IPS DF 19.7 (cell line): ENCODE measurements around the gene SPATA6.
"Not testable (repeated sequence)": the region's sequence is repeated elsewhere in the genome, so short reads cannot be mapped to it uniquely, and the experiment has no call there.

Source experiments
- DNase-seq: peaks from one replicate; pipeline ENCODE4 v3.0.0-alpha.2; 2013; ENCODE audit warnings: low read depth, low spot score

SPATA6 gene

GRCh38 chr1:48356901-48357300 is 115.1 kb downstream of the SPATA6 start:
- DNase-seq: no peak

GRCh38 chr1:48344373-48344772 is 127.6 kb downstream of the SPATA6 start:
- DNase-seq: no peak

- DNase-seq: no peak
Measured at GRCh38 chr1:48341221-48341620, 130.8 kb downstream of the SPATA6 start.

GRCh38 chr1:48338257-48338656 is 133.7 kb downstream of the SPATA6 start:
- DNase-seq: no peak

- DNase-seq: no peak
Measured at GRCh38 chr1:48333316-48333715, 138.7 kb downstream of the SPATA6 start.

- DNase-seq: no peak
Measured at GRCh38 chr1:48332115-48332514, 139.9 kb downstream of the SPATA6 start.

GRCh38 chr1:48329905-48330304 is 142.1 kb downstream of the SPATA6 start:
- DNase-seq: no peak

- no peak for DNase-seq
Measured at GRCh38 chr1:48329486-48329885, 142.5 kb downstream of the SPATA6 start.

GRCh38 chr1:48311829-48312228 is 160.2 kb downstream of the SPATA6 start:
- not testable (repeated sequence) for DNase-seq

- no peak for DNase-seq
Measured at GRCh38 chr1:48309564-48310082, 162.4 kb downstream of the SPATA6 start.

GRCh38 chr1:48302652-48303051 is 169.4 kb downstream of the SPATA6 start:
- no peak for DNase-seq

- no peak for DNase-seq
Measured at GRCh38 chr1:48294656-48295055, 177.3 kb downstream of the SPATA6 start.

GRCh38 chr1:48294094-48294493 is 177.9 kb downstream of the SPATA6 start:
- DNase-seq: not testable (repeated sequence)

GRCh38 chr1:48292706-48293105 is 179.3 kb downstream of the SPATA6 start:
- no peak for DNase-seq

- no peak for DNase-seq
Measured at GRCh38 chr1:48291421-48291820, 180.6 kb downstream of the SPATA6 start.

- no peak for DNase-seq
Measured at GRCh38 chr1:48285525-48285924, 186.5 kb downstream of the SPATA6 start.

- DNase-seq: not testable (repeated sequence)
Measured at GRCh38 chr1:48284696-48285420, 187.1 kb downstream of the SPATA6 start.

- not testable (repeated sequence) for DNase-seq
Measured at GRCh38 chr1:48282329-48282728, 189.7 kb downstream of the SPATA6 start.

- not testable (repeated sequence) for DNase-seq
Measured at GRCh38 chr1:48277437-48277836, 194.6 kb downstream of the SPATA6 start.

GRCh38 chr1:48266576-48266975 is 205.4 kb downstream of the SPATA6 start:
- DNase-seq: no peak

- DNase-seq: no peak
Measured at GRCh38 chr1:48263041-48263440, 209.0 kb downstream of the SPATA6 start.

- no peak for DNase-seq
Measured at GRCh38 chr1:48261881-48262400, 210.1 kb downstream of the SPATA6 start.

- no peak for DNase-seq
Measured at GRCh38 chr1:48258106-48258505, 213.9 kb downstream of the SPATA6 start.
